HG02759 (cell line): Measurements from ENCODE around the gene ERRFI1.
A peak's percentile ranks its signal among the peaks of the same experiment; 100 is the strongest.

Source experiments
- ATAC-seq: cut with Tn5 transposase; IDR thresholded peaks from one replicate; pipeline ENCODE4 v1.9.1; 2021; ENCODE audit warnings: mild to moderate bottlenecking, moderate library complexity; ENCODE audit not compliant: unreplicated experiment

The ERRFI1 gene

DNA sequence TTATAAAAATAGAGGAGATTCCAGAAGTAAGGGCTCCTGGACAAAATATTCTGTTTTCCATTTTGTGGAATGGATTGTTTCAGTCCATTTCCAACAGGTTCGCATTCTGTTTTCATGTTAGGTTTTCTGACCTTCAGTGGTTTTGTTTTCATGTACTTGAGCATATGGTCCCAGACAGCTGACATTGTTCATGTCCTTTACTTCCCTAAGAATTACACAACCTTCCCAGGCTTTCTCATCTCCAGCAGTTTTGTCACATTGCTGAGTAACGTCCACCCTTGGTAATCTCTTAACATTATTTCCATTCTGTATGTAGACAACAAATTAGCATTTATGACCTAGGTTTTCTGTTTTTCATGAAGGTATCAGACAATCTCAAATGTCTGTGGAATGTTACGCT lies 21.0 kb upstream of the ERRFI1 start:
- ATAC-seq, result no peak

DNA sequence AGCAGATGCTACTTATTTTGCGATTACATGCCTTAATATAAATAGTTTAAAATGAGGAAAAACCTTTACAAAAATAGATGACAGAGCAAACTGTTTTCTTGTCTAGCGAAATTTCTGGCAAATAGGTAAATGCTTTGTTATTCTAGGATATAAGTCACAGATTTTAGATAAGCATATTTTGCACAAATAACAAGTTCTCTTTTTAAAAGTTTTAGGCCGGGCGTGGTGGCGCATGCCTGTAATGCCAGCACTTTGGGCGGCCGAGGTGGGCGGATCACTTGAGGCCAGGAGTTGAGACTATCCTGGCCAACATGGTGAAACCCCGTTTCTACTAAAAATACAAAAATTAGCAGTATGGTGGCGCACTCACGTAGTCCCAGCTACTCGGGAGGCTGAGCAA lies 20.3 kb upstream of the ERRFI1 start:
- ATAC-seq, result no peak

DNA sequence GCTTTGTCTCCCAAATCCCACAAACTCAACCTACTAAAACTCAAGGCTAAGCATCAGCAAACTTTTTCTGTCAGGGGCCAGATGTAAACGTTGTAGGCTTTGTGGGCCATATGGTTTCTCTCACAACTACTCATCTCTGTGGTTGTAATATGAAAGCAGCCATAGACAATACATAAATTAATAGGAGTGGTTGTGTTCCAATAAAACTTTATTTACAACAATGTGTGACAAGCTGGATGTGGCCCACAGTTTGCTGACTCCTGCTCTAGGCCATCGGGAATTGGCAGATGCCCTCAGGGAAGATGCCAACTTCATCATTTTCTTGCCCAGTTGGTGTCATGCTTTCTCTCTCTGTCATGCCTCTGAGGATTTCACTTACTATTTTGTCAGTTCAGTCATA lies 17.5 kb upstream of the ERRFI1 start:
- ATAC-seq, result no peak

DNA sequence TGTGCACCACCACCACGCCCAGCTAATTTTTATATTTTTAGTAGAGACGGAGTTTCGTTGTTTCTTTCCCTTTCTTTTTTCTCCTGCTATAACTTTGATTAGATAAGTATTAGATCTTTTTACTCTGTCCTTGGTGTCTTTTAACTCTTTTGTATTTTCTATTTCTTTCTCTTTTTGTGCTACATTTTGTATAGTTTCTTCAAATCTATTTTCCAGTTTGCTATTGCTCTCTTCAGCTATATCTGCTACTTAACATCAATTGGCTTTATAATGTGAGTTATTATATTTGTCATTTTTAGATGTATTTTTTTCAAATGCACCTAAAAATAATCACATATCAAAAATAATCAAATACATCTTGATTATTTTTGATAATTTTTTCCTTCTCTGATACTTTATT lies 16.0 kb upstream of the ERRFI1 start:
- ATAC-seq, result no peak

DNA sequence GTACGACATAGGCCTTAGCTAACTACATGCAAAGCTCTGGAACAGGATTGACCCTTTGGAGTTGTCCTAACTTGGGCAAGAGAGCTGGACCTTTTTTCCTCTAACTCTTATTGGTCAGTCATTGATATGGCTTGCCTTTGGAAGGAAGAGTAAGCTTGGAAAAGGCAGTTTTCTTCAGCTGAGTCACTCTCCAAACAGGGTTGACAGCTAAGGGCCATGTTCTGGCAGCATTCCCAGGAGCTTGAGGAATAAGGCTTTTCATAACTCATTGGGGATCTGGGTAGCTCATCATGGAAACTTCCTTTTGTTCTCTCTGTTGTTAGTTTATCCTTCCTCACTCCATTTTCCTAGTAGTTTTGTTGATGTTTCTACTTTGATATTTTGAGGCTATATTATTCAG lies 14.5 kb upstream of the ERRFI1 start:
- no peak for ATAC-seq

DNA sequence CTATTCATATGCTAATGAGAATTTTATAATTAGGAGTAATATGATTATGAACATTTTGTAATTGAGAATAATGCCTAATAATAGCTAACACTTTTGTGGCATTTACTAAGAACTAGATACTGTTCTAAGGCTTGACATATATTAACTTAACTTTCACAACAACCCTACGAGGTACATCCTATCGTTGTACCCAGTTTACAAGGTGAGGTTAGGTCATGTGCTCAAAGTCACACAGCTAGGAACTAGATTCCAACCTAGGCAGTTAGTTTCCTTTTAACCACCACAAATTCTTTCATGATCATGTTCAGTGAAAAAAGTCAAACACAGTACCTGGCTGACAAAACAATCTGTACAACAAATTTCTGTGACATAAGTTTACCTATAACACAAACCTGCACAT lies 13.0 kb upstream of the ERRFI1 start:
- no peak for ATAC-seq

DNA sequence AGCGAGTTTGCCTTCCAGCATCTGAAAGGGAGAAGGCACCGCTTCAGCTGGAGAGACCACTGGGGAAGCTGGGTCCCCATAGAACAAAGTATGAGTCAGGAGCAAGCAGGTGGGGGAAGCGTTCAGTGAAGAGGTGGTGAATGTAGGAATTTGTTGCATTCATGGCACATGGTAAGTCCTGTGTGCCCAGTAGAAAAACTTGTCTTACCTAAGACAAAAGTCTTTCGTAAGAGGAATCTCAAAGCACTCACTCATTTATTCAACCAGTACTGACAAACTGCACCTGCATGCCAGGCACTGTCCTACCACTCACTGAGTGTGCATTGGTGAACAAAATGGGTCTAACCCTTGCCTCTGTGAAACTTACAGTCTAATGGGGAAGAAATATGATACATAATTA lies 9.2 kb upstream of the ERRFI1 start:
- ATAC-seq, result no peak

DNA sequence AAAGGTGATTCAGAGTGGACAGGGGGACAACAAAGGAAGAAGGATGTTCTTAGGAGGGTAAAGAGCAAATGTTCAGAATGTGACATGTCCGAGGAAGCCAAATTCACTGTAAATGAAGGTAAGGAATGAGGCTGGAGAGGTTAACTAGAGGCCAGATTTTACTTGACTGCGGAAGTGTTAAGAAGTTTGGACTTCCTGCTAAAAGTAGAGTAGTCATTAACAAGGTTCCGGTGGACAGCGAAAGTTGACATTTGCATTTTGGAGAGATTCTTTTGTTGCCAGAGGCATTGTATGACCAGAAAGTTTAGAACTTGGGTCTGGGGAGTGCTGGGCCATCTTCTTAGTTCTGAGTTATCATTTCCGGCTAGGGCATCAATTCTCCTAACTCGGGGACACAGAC lies 7.2 kb upstream of the ERRFI1 start:
- ATAC-seq, result no peak

DNA sequence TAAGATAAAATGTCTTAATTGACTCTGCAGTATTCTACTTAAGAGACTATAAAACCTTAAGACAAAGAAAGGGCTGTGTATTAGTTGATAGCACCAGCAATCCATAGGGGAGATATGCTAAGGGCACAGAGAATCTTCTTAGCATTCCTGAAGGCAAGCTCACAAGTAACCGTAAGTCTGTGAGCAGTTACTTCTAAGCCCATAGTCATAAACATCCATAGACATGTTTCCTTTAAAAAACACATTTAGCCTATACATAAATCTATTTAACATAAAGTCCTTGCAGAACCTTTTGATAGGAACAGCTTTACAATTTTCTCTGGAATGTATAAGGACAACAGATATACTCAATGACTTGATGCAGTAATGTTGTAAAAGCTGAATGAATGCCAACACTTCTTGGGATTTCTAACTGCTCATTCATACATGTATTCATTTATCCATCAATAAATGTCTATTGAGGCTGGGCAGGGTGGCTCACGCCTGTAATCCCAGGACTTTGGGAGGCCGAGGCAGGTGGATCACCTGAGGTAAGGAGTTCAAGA lies 6.3 kb upstream of the ERRFI1 start:
- ATAC-seq, result no peak

DNA sequence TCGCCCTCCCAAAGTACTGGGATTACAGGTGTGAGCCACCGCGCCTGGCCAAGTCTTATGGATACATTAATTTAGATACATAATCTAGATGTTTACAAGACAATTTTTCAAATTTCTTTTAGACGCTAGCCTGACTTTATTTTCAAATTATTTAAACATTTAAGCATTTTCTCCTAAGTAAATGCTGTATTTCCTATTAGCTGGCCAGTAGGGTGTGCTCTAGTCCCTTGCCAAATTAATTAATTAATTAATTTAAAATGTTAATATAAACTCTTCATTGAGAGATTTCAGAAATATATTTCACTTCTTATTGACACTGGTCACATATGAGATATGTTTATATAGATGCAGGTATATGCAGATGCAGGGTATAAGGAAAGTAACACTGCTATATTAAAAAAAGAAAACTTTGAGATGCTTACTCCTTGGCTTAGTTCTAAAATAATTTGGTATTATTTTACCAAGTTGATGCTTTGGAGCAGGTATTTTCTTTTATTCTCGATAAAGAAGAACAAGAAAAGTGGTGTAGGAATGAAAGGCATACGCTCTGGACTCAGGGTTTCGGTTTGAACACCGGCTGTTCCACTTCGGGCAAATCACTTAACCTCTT lies 5.2 kb upstream of the ERRFI1 start:
- no peak for ATAC-seq

DNA sequence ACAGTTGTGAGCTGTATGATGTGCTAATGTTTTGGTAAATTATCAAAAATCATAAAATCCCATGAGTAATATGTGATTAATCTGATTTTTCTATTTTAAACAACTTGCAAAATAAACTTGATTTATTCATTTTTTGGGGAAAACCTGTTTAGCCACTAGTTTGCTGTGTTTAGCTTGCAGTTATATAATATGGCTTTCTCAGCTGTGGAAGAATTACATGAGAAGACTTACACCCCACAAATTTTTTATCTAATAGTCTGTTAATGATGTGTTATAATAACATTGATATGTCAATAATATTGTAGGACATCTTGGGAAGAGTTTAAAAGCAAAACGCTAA lies 2.4 kb upstream of the ERRFI1 start:
- ATAC-seq, result no peak

DNA sequence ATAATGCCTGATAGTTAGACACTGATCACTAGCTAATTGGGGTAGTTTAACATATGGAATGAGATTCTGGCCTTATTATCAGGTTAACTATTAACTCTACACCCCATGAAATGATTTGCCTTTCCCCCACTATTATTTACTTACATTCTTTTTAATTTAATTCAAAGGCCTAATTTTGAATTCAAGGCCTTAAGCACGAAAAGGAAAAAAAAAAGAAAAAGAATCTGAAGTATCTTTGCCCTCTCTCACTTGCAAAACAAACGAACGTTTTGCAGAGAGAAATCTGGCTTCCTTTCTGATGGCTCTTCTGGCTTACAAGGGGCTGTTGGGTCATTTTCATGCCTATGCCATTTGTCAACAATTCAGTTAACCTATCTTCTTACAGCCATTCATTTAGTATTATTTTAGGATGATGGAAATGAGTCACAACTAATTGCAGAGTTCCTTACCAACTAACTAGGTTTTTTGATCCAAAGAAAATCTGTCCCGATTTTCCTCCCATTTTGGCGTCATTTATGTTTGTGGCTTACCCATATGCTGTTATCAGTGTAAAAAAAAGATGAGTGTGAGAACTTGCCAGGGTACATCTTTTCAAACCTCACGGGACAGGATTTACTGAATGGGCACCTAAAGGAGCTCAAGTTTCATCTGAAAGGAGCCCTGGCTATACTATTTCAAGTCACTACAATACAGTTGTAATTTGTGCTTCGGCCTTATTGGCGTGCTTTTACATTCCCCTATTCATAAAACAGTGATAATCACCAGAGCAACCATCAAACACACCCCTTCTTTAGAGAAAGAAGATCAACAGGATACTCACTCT lies 1.9 kb upstream of the ERRFI1 start:
- ATAC-seq, result no peak

DNA sequence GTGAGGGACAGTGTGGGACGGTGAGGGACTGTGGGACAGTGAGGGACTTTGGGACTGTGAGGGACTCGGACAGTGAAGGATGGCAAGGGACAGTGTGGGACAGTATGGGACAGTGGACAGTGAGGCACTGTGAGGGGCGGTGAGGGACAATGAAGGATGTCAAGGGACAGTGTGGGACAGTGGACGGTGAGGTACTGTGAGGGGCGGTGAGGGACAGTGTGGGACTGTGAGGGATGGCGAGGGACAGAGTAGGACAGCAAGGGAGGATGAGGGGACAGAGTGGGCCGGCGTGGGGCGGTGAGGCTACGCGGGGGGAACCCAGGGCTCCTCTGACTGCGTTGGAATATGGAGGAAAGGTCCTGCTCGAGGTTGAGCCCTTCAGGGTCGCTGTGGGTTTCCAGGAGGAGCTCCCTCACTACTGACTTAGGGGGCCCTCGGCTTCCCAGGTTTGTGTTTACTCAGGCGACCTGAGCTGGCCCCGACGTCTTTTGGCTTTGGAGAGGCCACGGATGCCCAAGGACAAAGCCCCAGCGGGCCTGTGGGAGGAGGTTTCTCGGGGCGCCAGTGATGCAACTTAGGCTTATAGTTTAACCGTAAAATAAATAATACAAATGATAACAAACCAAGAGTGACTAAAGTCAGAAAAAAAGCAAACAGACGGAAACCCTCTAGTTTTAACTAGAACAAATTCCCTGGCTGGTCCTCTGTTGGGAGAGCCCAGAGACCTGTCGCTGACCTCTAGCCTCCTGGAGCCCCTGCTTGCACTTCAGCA lies 1.1 kb upstream of the ERRFI1 start:
- no peak for ATAC-seq

DNA sequence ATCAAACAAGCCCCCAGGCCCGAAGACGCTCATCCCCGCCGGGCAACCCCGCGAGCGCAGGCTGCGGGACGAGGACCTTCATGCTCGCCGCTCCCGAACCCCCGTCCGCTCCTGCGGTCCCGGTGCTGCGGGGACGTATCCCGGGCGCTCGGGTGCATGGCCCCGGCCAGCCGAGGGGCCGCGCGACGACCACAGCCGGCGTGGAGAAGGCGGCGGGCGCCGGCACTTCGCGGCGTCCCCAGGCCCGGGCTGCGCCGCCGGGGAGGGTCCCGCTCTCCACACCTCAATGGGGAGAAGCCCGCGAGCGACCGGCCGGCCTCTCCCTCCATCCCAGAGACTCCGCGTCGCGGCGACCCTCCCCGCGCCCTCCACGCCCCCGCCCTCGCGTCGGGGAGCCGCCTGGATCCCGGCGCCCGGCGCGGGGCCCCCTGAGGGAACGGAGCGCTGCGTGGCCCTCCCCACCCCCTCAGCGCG lies 401 bp downstream of the ERRFI1 start:
- peak; percentile 35 for ATAC-seq

DNA sequence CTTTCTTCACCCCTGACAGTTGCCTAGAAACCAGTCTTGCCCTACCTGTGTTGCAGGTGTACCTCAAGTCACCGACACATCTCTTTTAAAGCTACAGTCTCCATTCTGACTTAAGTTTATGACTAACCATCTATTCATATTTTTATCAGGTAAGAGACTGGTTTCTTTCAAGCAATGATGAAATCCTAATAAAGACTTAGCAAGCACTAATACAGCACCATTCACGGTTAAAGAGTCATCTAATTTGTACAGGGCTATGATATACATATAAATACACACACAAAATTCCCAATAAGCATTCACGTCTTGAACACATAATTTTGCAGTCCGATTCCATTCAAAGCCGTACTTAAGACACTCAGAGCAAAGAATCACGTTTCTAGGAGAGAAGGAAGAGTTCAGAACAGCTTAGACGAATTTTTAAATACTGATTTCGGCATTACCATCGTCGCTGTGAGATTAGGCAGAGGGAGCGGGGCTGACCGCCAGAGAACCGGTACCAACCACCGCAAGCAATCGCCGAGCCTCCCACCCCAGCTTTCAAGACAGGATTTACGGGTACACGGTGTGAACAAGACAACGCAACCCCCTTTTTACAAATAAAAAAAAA lies 943 bp downstream of the ERRFI1 start:
- ATAC-seq, result no peak

DNA sequence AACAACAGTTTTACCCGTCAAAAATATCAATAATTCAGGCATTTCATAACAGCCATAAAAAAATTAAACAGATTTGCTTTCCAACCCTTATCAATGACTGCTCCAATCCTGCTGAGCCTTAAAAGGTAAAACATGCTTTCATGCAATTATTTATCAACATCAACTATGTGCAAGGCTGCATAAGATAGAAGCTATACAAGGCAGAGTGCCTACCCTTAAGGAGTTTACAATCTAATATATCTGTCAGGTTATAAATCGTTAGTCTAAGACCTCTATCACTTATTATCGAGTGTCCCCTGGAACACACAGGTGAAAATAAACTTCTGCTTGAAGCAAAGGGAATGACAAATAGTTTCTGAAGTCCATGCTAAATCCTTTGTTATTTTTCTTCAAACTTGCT lies 1.8 kb downstream of the ERRFI1 start:
- ATAC-seq, result no peak

DNA sequence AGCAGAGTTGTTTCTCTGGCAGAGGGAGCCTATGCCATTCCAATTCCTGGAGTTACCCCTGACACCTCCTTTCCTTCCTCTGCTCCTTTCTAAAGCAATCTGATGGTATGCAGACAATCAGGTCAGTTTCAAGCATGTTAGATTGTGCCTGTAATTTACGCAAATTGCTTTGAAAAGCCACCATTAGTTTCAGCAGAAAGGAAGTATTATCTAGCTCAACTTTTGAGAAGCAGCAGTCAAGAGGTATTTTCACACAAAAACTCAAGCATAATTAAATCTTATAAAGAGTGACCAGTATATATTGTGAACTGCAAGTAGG lies 2.2 kb downstream of the ERRFI1 start:
- no peak for ATAC-seq

DNA sequence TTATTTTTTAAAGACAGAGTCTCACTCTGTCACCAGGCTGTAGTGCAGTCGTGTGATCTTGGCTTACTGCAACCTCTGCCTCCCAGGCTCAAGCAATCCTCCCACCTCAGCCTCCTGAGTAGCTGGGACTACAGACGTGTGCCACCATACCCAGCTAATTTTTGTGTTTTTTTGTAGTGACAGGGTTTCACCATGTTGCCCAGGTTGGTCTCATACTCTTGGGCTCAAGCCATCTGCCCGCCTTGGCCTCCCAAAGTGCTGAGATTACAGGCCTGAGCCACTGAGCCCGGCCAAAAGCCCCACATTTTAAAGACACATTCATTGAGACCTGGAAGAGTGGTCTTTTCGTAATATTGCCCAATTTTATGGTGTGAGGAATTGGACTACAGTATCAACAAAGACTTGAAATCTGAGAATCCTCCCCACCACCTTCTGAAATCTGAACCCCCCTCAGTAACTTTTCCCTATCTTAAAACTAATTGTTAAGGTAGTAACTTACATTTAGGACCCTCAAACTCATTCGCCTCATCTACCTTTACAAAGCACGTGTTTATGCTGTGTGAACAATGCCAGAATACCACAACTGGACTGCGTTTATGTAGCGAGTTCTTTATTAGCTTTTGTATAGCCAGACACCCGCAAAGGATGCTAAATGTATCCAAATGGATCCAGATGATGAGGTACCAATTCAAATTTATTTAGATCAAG lies 2.7 kb downstream of the ERRFI1 start:
- no peak for ATAC-seq

DNA sequence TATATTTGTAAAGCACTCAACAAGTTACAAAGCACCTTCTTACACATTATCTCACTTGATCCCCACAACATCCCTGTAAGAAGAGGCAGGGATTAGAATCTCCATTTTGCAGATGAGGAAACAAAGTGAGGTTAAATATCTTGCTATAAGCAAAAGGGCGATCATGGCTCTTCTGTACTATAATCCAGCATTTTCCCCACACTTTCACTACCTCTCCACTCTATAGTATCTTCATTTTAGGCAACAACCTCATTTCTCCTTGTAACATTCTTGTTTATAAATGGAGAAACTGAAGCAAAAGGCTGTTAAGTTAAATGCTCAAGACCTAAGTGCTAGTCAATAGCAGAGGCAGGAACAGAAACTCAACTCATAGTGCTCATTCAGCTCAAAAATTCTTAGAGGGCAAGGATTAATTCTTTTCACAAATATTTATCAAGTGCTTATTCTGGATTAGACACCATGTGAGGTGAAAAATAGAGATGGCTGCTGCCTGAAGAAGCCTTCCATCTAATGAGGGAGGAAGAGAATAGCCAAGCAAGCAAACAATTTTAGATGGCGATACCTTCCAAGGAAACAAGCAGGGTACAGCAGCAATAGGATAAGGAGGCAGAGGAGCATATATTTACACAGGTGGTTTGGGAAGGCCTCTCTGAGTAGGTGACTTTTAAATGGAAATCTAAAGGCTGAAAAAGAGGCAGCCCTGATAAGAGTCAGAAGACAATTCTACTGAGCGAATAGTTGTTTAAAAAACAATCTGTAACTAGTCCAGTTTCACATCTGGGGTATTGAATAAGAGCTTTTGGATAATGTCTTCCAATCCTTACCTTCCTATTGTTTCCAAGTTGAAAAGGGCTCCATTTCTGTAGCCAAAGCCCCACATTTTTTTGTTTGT lies 3.5 kb downstream of the ERRFI1 start:
- ATAC-seq, result no peak
